Glomerular endothelial cell (primary cell): ENCODE results near the gene BLACAT1. TPM values are rescaled to one million over a fixed set of nuclear protein-coding genes. Genes with fewer than 3 reads are reported as not detected.
"Not testable (repeated sequence)": the region's sequence is repeated elsewhere in the genome, so short reads cannot be mapped to it uniquely, and the experiment has no call there.

Source experiments
- DNase-seq: peaks from one replicate; pipeline ENCODE4 v3.0.0-alpha.2; 2011; ENCODE audit warnings: low read depth, low spot score; ENCODE audit errors: extremely low read depth
- total RNA-seq: library from RNA; depleted of rRNA; stranded (reverse); fragments of >200 nt; gene quantifications from 2 replicates; pipeline ENCODE4 v1.2.3, GENCODE V29; 2015

The BLACAT1 gene
- total RNA-seq, 1 donor from 2014 or later, result not detected

GRCh38 chr1:205421798-205422197, 34.0 kb downstream of the BLACAT1 start, which contains the start of gene LEMD1:
LEMD1 (minus strand) TSS chr1:205422056; CDS start chr1:205420536, 1,520 bp downstream.
- DNase-seq, result no peak

GRCh38 chr1:205420938-205421337, 34.9 kb downstream of the BLACAT1 start:
- DNase-seq, result no peak

GRCh38 chr1:205417870-205418635, 37.8 kb downstream of the BLACAT1 start:
- no peak for DNase-seq

- no peak for DNase-seq
Measured at GRCh38 chr1:205416322-205416721, 39.5 kb downstream of the BLACAT1 start.

- no peak for DNase-seq
Measured at GRCh38 chr1:205410581-205411298, 45.1 kb downstream of the BLACAT1 start.

- no peak for DNase-seq
Measured at GRCh38 chr1:205407970-205408369, 47.9 kb downstream of the BLACAT1 start.

- DNase-seq, result not testable (repeated sequence)
Measured at GRCh38 chr1:205406252-205406651, 49.6 kb downstream of the BLACAT1 start.

Other genes starting within 250 kb of the BLACAT1 start
- 7.4 and 10.3 TPM in 2 replicates for gene DSTYK, start 244.3 kb downstream of the BLACAT1 start, total RNA-seq
- 3.7 and 5.3 TPM in 2 replicates for gene TMCC2, start 228.1 kb downstream of the BLACAT1 start, total RNA-seq
- 14.4 and 17.7 TPM in 2 replicates for gene NUAK2, start 134.3 kb downstream of the BLACAT1 start, total RNA-seq
- 0.29 and 0.64 TPM in 2 replicates for gene KLHDC8A, start 99.1 kb downstream of the BLACAT1 start, total RNA-seq
- gene LEMD1, start 34.0 kb downstream of the BLACAT1 start, total RNA-seq, result not detected in 2 replicates
- 0.18 and 9.7 TPM in 2 replicates for gene CDK18, start 48.6 kb upstream of the BLACAT1 start, total RNA-seq
- 23.2 and 35.2 TPM in 2 replicates for gene ELK4, start 176.0 kb upstream of the BLACAT1 start, total RNA-seq
- gene SLC45A3, start 224.5 kb upstream of the BLACAT1 start, total RNA-seq, result 11.6 and 12.7 TPM in 2 replicates